Gastrocnemius medialis (tissue), 4 donors: ENCODE data around the gene RANBP17.

Experiments
- POLR2A ChIP-seq, 2 donors: fragments of 450-650 bp; IDR thresholded peaks; one replicate each; pipeline ENCODE4 v1.6.1; 2017; ENCODE audit warnings: antibody characterized with exemption in 2 of 2, mild to moderate bottlenecking in 2 of 2, moderate library complexity in 2 of 2
- TF ChIP-seq, protein P1 (sequence below), 5 experiments: fragments of 450-650 bp in 3 of 5; fragments of 200-600 bp in 2 of 5; sonication (generic) in 2 of 5; IDR thresholded peaks in 4 of 5; conservative IDR thresholded peaks in 1 of 5; 1 replicate in 4 of 5; 2 replicates in 1 of 5; pipeline ENCODE4 v1.5.1; 2016 to 2019; ENCODE audit warnings: antibody characterized with exemption in 5 of 5, mild to moderate bottlenecking in 3 of 5, moderate library complexity in 3 of 5

DNA sequence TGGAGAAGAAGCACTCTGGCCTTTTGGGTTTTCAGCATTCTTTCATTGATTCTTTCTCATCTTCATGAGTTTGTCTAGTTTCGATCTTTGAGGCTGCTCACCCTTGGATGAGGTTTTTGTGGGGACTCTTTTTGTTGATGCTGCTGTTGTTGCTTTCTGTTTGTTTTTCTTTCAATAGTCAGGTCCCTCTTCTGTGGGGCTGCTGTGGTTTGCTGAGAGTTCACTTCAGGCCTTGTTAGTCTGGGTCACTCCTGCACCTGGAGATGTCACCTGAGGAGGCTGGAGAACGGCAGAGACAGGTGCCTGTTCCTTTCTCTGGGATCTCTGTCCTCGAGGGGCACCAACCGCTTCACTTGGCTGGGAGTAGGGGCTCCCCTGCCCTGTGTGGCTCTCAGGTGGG is 14.0 kb downstream of the RANBP17 start:
- TF ChIP-seq, protein P1, sequence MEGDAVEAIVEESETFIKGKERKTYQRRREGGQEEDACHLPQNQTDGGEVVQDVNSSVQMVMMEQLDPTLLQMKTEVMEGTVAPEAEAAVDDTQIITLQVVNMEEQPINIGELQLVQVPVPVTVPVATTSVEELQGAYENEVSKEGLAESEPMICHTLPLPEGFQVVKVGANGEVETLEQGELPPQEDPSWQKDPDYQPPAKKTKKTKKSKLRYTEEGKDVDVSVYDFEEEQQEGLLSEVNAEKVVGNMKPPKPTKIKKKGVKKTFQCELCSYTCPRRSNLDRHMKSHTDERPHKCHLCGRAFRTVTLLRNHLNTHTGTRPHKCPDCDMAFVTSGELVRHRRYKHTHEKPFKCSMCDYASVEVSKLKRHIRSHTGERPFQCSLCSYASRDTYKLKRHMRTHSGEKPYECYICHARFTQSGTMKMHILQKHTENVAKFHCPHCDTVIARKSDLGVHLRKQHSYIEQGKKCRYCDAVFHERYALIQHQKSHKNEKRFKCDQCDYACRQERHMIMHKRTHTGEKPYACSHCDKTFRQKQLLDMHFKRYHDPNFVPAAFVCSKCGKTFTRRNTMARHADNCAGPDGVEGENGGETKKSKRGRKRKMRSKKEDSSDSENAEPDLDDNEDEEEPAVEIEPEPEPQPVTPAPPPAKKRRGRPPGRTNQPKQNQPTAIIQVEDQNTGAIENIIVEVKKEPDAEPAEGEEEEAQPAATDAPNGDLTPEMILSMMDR (IDR thresholded peaks at IDR 0.05 in 4 of 5, conservative IDR thresholded peaks at IDR 0.05 in 1 of 5), result no peak
- TF ChIP-seq POLR2A (IDR thresholded peaks at IDR 0.05), result no peak
